SH-SY5Y (cell line): ENCODE data around the gene STEAP3.

Source experiments
- GATA2 ChIP-seq: IDR thresholded peaks from 2 replicates; pipeline ENCODE4 v1.6.1; 2011; ENCODE audit warnings: mild to moderate bottlenecking, low read depth, low read length
- GATA3 ChIP-seq: IDR thresholded peaks from 2 replicates; pipeline ENCODE4 v1.6.1; 2011; ENCODE audit warnings: low read depth, mild to moderate bottlenecking, low read length, moderate library complexity

DNA sequence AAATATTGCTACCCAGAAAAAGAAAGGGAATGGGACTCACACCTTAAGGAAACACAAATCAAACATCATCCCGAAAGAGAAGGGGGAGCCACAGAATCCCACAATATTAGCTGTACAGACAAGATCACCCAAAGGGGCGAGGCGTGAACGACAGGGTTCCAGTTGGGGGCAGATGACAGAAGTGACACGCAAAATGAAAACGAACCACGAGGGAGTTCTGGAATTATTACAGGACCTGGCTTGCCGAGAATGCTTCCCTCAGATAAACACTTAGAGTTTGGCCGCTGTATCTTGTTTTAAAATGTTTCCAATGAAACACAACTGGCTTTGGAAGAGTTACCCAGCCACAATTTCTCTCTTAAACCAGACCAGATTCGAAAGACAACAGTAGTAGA, 82.6 kb downstream of the STEAP3 start:
- TF ChIP-seq GATA2 (no peak), GATA3 (no peak)
